ENCODE results near the gene CFAP74. TPM values are rescaled to one million over a fixed set of nuclear protein-coding genes. Genes with fewer than 3 reads are reported as not detected.
A peak's percentile ranks its signal among the peaks of the same experiment; 100 is the strongest.

CFAP74 gene
- total RNA-seq, 1 donor from 2014 or later: not detected

DNA sequence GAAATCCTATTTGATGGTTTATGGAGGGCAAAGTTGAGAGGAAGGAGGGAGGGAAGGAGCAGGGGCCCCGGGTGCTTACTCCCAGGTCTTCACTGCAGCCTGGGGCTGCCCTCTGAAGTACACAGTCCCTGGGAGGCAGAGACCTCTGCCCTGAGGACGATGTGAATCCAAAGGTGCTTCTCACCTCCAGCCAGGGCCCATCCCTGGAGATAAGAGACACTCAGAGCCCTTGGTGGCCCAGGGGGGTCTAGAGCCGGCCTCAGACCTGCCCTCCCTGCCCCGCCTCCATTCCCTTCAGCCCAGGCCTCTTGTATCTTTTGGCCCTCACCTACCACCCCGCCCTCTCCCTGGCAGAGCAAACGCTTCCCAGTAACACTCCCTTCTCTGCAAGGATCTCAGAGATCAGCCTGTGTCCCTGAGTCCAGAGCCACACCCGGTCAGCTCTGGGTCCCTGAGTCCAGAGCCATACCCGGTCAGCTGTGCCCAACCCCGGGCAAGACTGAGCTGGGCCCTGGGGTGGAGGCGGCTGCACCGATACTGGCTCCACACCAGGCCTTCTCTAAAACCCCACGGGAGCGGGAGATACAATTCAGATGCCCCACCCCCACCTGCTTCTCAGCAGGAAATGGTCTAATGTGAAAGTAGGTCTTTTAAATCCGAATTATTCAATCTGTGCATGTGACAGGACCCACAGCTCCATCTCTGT lies 109.1 kb downstream of the CFAP74 start:
- TF ChIP-seq, protein P1, sequence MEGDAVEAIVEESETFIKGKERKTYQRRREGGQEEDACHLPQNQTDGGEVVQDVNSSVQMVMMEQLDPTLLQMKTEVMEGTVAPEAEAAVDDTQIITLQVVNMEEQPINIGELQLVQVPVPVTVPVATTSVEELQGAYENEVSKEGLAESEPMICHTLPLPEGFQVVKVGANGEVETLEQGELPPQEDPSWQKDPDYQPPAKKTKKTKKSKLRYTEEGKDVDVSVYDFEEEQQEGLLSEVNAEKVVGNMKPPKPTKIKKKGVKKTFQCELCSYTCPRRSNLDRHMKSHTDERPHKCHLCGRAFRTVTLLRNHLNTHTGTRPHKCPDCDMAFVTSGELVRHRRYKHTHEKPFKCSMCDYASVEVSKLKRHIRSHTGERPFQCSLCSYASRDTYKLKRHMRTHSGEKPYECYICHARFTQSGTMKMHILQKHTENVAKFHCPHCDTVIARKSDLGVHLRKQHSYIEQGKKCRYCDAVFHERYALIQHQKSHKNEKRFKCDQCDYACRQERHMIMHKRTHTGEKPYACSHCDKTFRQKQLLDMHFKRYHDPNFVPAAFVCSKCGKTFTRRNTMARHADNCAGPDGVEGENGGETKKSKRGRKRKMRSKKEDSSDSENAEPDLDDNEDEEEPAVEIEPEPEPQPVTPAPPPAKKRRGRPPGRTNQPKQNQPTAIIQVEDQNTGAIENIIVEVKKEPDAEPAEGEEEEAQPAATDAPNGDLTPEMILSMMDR (IDR thresholded peaks at IDR 0.05; ENCODE audit: insufficient read depth, low read length, poor library complexity, severe bottlenecking): no peak
- DNase-seq (ENCODE audit: low read depth): no peak
- Histone ChIP-seq H3K4me3 (ENCODE audit: low read depth, low read length) (no peak overlapping the region), H3K27me3 (ENCODE audit: control insufficient read depth, insufficient read depth, low read length) (peaks cover 5% of the 10 kb centered on the region), H3K36me3 (ENCODE audit: control insufficient read depth, insufficient read depth, low read length) (no peaks in the 10 kb centered on the region)

DNA sequence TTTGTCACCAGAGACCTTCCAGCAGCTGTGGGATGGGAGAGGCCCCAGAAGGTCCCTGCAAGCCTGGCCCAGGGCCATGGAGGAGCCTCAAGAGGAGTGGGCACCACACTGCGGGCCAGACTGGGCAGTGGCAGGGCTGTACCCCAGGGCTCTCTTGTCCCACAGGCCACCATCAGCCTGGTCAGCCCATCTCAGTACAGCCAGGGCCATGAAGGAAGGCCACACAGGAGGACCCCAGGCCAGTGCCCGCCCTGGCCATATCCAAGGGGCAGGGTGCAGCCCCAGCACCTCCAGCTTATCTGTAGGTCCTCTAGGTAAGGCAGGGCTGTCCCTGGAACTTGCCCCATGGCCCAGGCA lies 109.6 kb downstream of the CFAP74 start:
- Histone ChIP-seq H3K36me3 (ENCODE audit: control insufficient read depth, insufficient read depth, low read length) (no peaks in the 10 kb centered on the region), H3K4me3 (ENCODE audit: low read depth, low read length) (no peak overlapping the region), H3K27me3 (ENCODE audit: control insufficient read depth, insufficient read depth, low read length) (peaks cover 5% of the 10 kb centered on the region)
- TF ChIP-seq, protein P1 (IDR thresholded peaks at IDR 0.05; ENCODE audit: insufficient read depth, low read length, poor library complexity, severe bottlenecking): no peak
- no peak for DNase-seq (ENCODE audit: low read depth)

DNA sequence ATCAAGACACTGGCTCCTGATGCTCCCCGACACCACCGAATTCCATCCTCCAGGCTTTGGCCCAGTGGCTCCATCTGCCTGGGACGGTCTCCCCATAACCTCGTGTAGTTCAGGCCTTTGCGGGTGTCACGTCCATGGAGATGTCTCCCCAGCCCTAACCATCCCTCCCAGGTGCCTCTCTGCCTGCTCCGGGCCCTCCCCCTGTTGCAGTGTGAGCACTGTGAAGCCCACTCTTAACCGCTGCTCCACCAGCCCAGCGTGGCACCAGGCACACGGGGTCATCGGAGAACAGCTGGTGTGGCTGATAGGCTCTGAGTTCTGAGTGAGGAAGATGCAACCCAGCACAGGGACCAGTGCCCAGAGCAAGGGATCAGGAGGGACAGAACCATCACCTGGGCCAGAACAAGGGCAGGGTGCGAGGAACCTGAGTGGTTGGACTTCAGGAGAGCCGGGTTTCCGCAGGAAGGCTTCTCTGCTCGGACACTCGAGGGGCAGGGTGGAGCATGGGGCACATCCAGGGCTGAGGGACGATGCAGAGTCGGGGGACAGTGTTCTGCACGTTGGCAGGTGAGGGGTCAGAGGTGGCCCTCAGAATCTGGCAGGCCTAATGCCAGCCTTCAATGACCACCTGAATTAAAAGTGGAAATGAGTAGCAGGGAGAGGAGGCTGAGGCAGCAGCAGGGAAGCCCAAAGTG lies 110.1 kb downstream of the CFAP74 start:
- peaks cover 5% of the 10 kb centered on the region for H3K27me3 ChIP-seq (ENCODE audit: control insufficient read depth, insufficient read depth, low read length)
- no peak for DNase-seq (ENCODE audit: low read depth)
- TF ChIP-seq, protein P1 (IDR thresholded peaks at IDR 0.05; ENCODE audit: insufficient read depth, low read length, poor library complexity, severe bottlenecking): no peak

DNA sequence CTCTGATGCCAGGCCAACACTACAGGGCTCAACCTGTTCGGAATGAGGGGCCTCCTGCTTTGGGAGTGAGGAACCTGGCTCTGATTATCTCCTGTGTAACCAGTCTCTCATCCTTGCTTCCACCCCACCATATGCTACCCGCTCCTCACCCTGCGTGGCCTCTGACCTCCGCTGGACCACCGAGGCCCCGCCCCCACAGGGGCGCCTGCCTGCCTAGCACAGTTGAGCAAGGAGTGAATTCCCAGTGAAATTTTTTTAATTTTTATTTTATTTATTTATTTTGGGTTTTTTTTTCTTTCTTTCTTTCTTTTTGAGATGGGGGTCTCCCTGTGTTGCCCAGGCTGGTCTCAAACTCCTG lies 110.8 kb downstream of the CFAP74 start:
- Histone ChIP-seq H3K36me3 (ENCODE audit: control insufficient read depth, insufficient read depth, low read length) (no peaks in the 10 kb centered on the region), H3K4me3 (ENCODE audit: low read depth, low read length) (no peak overlapping the region), H3K27me3 (ENCODE audit: control insufficient read depth, insufficient read depth, low read length) (peaks cover 5% of the 10 kb centered on the region)
- TF ChIP-seq, protein P1 (IDR thresholded peaks at IDR 0.05; ENCODE audit: insufficient read depth, low read length, poor library complexity, severe bottlenecking): no peak
- DNase-seq (ENCODE audit: low read depth): no peak

More for the DNA sequence above, 110.1 kb downstream of the CFAP74 start:
- Histone ChIP-seq H3K36me3 (ENCODE audit: control insufficient read depth, insufficient read depth, low read length) (no peaks in the 10 kb centered on the region), H3K4me3 (ENCODE audit: low read depth, low read length) (no peak overlapping the region)

DNA sequence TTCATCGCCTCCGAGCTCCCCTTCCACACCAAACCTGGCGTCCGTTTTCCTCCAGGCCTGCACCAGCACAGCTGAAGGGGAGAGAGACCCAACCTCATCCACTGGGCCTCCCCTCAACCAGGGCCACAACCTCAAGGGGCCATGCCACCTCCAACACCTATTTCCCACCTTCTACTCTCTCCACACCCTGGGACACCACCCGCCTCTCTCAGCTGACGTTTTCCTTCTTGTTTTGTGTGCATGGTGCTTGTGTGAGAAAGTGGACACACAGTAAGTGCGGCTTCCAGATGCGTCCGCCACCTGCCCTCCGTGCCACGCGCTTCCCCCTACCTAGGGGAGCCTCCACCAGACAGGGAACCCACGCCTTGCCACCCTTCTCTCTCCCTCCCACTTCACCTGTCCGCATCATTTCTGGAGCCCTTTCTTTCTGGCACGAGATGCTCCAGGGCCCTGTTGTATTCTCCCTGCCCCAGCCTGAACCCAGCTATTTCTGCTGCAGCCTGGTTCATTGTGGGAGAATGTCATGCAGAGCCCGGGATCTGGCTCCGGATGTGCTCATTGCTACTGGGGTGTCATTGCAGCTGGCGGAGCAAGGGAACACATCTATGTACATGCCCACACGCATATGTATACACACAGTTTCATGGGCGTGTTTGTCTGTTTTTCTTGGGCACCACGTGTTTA lies 111.4 kb downstream of the CFAP74 start:
- peak overlapping the region; percentile 96 for H3K4me3 ChIP-seq (ENCODE audit: low read depth, low read length)
- H3K36me3 ChIP-seq (ENCODE audit: control insufficient read depth, insufficient read depth, low read length): no peaks in the 10 kb centered on the region
- no peak for DNase-seq (ENCODE audit: low read depth)
- TF ChIP-seq, protein P1 (IDR thresholded peaks at IDR 0.05; ENCODE audit: insufficient read depth, low read length, poor library complexity, severe bottlenecking): no peak
- H3K27me3 ChIP-seq (ENCODE audit: control insufficient read depth, insufficient read depth, low read length): peaks cover 5% of the 10 kb centered on the region

All from kidney epithelial cell (primary cell).